Measurements from ENCODE around the gene ISM2.
"Not testable (repeated sequence)": the region's sequence is repeated elsewhere in the genome, so short reads cannot be mapped to it uniquely, and the experiment has no call there.

Gene ISM2

GRCh38 chr14:77498120-77498979 is at the start of gene ISM2:
ISM2 (minus strand) TSS chr14:77498816; CDS start chr14:77498793, 23 bp downstream.
- Histone ChIP-seq H3K27ac (peak within 1 kb of the TSS in 1 of 21 experiments; percentile 36), H3K4me3 (peak within 1 kb of the TSS; percentile 23 to 57 (median 39))

- Histone ChIP-seq H3K27ac (no peak overlapping the region), H3K4me3 (no peak overlapping the region)
Measured at GRCh38 chr14:77547512-77548180, 49.0 kb upstream of the ISM2 start.

GRCh38 chr14:77545171-77545570 is 46.6 kb upstream of the ISM2 start:
- not testable (repeated sequence) for H3K27ac ChIP-seq, H3K4me3 ChIP-seq

- Histone ChIP-seq H3K27ac (no peak overlapping the region), H3K4me3 (no peak overlapping the region)
Measured at GRCh38 chr14:77544571-77544970, 46.0 kb upstream of the ISM2 start.

GRCh38 chr14:77543637-77544334 is 45.2 kb upstream of the ISM2 start:
- Histone ChIP-seq H3K27ac (peak overlapping the region in 6 of 21 experiments; percentile 11 to 65 (median 53)), H3K4me3 (no peak overlapping the region)

GRCh38 chr14:77543240-77543551 is 44.6 kb upstream of the ISM2 start:
- Histone ChIP-seq H3K27ac (peak overlapping the region in 15 of 21 experiments; percentile 1 to 65 (median 28)), H3K4me3 (no peak overlapping the region)

GRCh38 chr14:77542421-77543239 is 44.0 kb upstream of the ISM2 start:
- no peak overlapping the region for H3K4me3 ChIP-seq
- H3K27ac ChIP-seq, result peak overlapping the region in 17 of 21 experiments; percentile 1 to 70 (median 40)

- H3K4me3 ChIP-seq, result no peak overlapping the region
Measured at GRCh38 chr14:77541905-77542304, 43.3 kb upstream of the ISM2 start.

GRCh38 chr14:77536951-77537350 is 38.3 kb upstream of the ISM2 start:
- H3K4me3 ChIP-seq, result not testable (repeated sequence)

More at GRCh38 chr14:77541905-77542304, 43.3 kb upstream of the ISM2 start:
- H3K27ac ChIP-seq, result peak overlapping the region in 7 of 21 experiments; percentile 8 to 65 (median 29)

GRCh38 chr14:77531071-77531470 is 32.5 kb upstream of the ISM2 start:
- no peak overlapping the region for H3K27ac ChIP-seq

More at GRCh38 chr14:77536951-77537350, 38.3 kb upstream of the ISM2 start:
- not testable (repeated sequence) for H3K27ac ChIP-seq

GRCh38 chr14:77529963-77530362 is 31.3 kb upstream of the ISM2 start:
- no peak overlapping the region for H3K4me3 ChIP-seq
- H3K27ac ChIP-seq, result no peak overlapping the region

More at GRCh38 chr14:77531071-77531470, 32.5 kb upstream of the ISM2 start:
- no peak overlapping the region for H3K4me3 ChIP-seq

GRCh38 chr14:77529213-77529612 is 30.6 kb upstream of the ISM2 start:
- Histone ChIP-seq H3K27ac (no peak overlapping the region), H3K4me3 (no peak overlapping the region)

- H3K27ac ChIP-seq, H3K4me3 ChIP-seq: not testable (repeated sequence)
Measured at GRCh38 chr14:77528701-77529100, 30.1 kb upstream of the ISM2 start.

GRCh38 chr14:77526266-77526665 is 27.6 kb upstream of the ISM2 start:
- Histone ChIP-seq H3K27ac (no peak overlapping the region), H3K4me3 (no peak overlapping the region)

- Histone ChIP-seq H3K4me3 (no peak overlapping the region), H3K27ac (no peak overlapping the region)
Measured at GRCh38 chr14:77524536-77524935, 25.9 kb upstream of the ISM2 start.

- H3K27ac ChIP-seq, result no peak overlapping the region
- H3K4me3 ChIP-seq, result no peak overlapping the region
Measured at GRCh38 chr14:77523109-77523508, 24.5 kb upstream of the ISM2 start.

GRCh38 chr14:77520555-77520954 is 21.9 kb upstream of the ISM2 start:
- no peak overlapping the region for H3K27ac ChIP-seq
- no peak overlapping the region for H3K4me3 ChIP-seq

- Histone ChIP-seq H3K4me3 (no peak overlapping the region), H3K27ac (no peak overlapping the region)
Measured at GRCh38 chr14:77516126-77516525, 17.5 kb upstream of the ISM2 start.

- H3K27ac ChIP-seq, result no peak overlapping the region
- no peak overlapping the region for H3K4me3 ChIP-seq
Measured at GRCh38 chr14:77511486-77512162, 13.0 kb upstream of the ISM2 start.
